NCI-H1930 (cell line): ENCODE measurements around the gene CALN1.
"Not testable (repeated sequence)": the region's sequence is repeated elsewhere in the genome, so short reads cannot be mapped to it uniquely, and the experiment has no call there.

Experiments used
- DNase-seq, 2 experiments: peaks; one replicate each; lab custom pipeline; 2025; lab: John Stamatoyannopoulos, UW

The CALN1 gene

GRCh38 chr7:72267291-72267800 lies 144.8 kb downstream of the CALN1 start:
- no peak for DNase-seq

GRCh38 chr7:72266771-72267170 lies 145.4 kb downstream of the CALN1 start:
- no peak for DNase-seq

GRCh38 chr7:72265071-72265904 lies 146.8 kb downstream of the CALN1 start:
- no peak for DNase-seq

- DNase-seq, result no peak
Observed at GRCh38 chr7:72260406-72260805, 151.7 kb downstream of the CALN1 start.

GRCh38 chr7:72258074-72258473 lies 154.1 kb downstream of the CALN1 start:
- no peak for DNase-seq

GRCh38 chr7:72254455-72254854 lies 157.7 kb downstream of the CALN1 start:
- DNase-seq, result no peak

- DNase-seq, result no peak
Observed at GRCh38 chr7:72249106-72249505, 163.0 kb downstream of the CALN1 start.

GRCh38 chr7:72244826-72245398 lies 167.2 kb downstream of the CALN1 start:
- DNase-seq, result no peak

GRCh38 chr7:72243329-72243728 lies 168.8 kb downstream of the CALN1 start:
- DNase-seq, result no peak

GRCh38 chr7:72235351-72235750 lies 176.8 kb downstream of the CALN1 start:
- DNase-seq, result no peak

- DNase-seq, result no peak
Observed at GRCh38 chr7:72234086-72234485, 178.1 kb downstream of the CALN1 start.

GRCh38 chr7:72230281-72230680 lies 181.9 kb downstream of the CALN1 start:
- DNase-seq, result no peak

GRCh38 chr7:72223351-72223750 lies 188.8 kb downstream of the CALN1 start:
- no peak for DNase-seq

- no peak for DNase-seq
Observed at GRCh38 chr7:72222136-72222535, 190.0 kb downstream of the CALN1 start.

- no peak for DNase-seq
Observed at GRCh38 chr7:72219500-72219899, 192.6 kb downstream of the CALN1 start.

- DNase-seq, result no peak
Observed at GRCh38 chr7:72217151-72217550, 195.0 kb downstream of the CALN1 start.

- no peak for DNase-seq
Observed at GRCh38 chr7:72213769-72214168, 198.4 kb downstream of the CALN1 start.

GRCh38 chr7:72213081-72213480 lies 199.1 kb downstream of the CALN1 start:
- no peak for DNase-seq

- no peak for DNase-seq
Observed at GRCh38 chr7:72211175-72211574, 201.0 kb downstream of the CALN1 start.

GRCh38 chr7:72209006-72209405 lies 203.1 kb downstream of the CALN1 start:
- not testable (repeated sequence) for DNase-seq

- no peak for DNase-seq
Observed at GRCh38 chr7:72196176-72196575, 216.0 kb downstream of the CALN1 start.

- no peak for DNase-seq
Observed at GRCh38 chr7:72190919-72191318, 221.2 kb downstream of the CALN1 start.

- DNase-seq, result no peak
Observed at GRCh38 chr7:72190146-72190545, 222.0 kb downstream of the CALN1 start.
